ENCODE results near the gene FAM111B.
"Not testable (repeated sequence)": the region's sequence is repeated elsewhere in the genome, so short reads cannot be mapped to it uniquely, and the experiment has no call there.

The FAM111B gene

DNA sequence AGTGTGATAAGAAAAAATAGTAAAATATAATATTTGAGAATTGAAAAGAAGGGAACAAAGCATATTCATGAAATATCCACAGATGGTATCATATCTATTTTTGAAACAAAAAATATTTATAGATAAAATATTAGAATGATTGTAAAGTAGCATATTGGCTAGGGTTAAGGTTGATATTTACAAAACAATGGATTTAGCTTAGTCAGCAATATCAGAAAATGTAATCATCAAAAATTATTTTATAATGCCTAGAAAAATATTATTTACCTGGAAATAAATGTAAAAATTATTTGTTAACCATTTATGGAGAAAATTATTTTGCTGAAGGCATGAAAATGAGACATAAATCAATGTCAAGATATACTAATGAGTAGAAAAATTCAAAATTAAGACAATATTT lies 12.8 kb downstream of the FAM111B start:
- no peak for DNase-seq (ENCODE audit: low read depth)
- H3K4me3 ChIP-seq (ENCODE audit: low read length): no peak overlapping the region
- TF ChIP-seq, protein P1, sequence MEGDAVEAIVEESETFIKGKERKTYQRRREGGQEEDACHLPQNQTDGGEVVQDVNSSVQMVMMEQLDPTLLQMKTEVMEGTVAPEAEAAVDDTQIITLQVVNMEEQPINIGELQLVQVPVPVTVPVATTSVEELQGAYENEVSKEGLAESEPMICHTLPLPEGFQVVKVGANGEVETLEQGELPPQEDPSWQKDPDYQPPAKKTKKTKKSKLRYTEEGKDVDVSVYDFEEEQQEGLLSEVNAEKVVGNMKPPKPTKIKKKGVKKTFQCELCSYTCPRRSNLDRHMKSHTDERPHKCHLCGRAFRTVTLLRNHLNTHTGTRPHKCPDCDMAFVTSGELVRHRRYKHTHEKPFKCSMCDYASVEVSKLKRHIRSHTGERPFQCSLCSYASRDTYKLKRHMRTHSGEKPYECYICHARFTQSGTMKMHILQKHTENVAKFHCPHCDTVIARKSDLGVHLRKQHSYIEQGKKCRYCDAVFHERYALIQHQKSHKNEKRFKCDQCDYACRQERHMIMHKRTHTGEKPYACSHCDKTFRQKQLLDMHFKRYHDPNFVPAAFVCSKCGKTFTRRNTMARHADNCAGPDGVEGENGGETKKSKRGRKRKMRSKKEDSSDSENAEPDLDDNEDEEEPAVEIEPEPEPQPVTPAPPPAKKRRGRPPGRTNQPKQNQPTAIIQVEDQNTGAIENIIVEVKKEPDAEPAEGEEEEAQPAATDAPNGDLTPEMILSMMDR (conservative IDR thresholded peaks at IDR 0.05; ENCODE audit: low read depth, low read length): no peak

DNA sequence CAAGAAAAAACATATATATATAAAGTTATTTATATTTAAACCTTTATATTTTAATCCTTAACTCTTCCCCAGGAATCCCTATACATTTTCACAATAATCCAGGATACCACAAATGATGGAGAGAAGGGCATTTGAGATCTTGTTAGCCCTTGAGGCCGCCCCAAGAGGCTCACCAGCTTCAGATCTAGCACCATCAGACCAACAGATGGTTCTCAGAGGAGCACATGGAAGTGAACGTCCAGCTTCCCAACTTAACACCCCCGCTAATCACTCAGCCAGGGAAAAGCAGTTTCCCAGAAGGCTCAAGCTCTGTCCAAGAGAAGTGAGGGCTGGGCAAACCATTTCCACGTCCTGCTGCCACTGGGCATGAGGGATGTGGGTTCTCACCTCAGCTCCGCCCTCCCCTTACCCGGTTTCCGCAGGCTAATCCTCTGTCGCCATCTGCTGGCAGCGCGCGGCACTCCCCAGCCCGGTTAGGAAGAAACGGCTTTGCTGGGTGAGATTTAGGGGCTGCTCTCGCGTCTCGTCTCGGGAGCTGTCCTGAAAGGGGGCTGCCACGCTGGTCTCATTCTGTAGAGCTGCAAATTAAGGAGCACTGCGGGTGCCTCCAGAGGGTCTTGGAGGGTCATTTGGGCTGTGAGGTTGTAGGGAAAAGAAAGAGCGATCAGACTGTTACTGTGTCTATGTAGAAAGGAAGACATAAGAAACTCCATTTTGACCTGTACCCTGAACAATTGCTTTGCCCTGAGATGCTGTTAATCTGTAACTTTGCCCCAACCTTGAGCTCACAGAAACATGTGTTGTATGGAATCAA lies 28.8 kb downstream of the FAM111B start:
- peak; percentile 18 for DNase-seq (ENCODE audit: low read depth)
- no peak overlapping the region for H3K4me3 ChIP-seq (ENCODE audit: low read length)
- TF ChIP-seq, protein P1 (conservative IDR thresholded peaks at IDR 0.05; ENCODE audit: low read depth, low read length): peak; percentile 100

DNA sequence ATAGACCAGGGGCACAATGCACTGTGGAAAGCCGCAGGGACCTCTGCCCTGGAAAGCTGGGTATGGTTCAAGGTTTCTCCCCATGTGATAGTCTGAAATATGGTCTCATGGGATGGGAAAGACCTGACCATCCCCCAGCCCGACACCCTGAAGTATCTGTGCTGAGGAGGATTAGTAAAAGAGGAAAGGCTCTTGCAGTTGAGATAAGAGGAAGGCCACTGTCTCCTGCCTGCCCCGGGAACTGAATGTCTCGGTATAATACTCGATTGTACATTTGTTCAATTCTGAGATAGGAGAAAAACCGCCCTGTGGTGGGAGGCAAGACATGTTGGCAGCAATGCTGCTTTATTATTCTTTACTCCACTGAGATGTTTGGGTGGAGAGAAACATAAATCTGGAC lies 29.5 kb downstream of the FAM111B start:
- H3K4me3 ChIP-seq (ENCODE audit: low read length); DNase-seq (ENCODE audit: low read depth): not testable (repeated sequence)

DNA sequence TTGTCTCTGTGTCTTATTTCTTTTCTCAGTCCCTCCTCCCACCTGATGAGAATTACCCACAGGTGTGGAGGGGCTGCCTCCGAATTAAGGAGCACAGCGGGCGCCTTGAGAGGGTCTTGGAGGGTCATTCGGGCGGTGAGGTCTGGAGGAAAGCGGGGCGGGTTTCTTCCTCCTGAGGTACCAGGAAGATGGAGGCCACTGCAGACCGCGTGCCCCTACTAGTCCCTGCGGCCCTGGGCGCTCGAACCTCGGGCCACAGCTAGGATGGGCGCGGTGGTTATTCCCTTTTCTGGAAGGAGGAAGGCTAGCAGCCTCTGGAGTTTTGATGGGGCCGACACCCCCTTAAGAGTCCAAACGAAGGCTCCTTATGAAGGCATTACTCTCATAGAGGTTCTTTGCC lies 30.2 kb downstream of the FAM111B start:
- TF ChIP-seq, protein P1 (conservative IDR thresholded peaks at IDR 0.05; ENCODE audit: low read depth, low read length): no peak
- no peak overlapping the region for H3K4me3 ChIP-seq (ENCODE audit: low read length)
- DNase-seq (ENCODE audit: low read depth): no peak

DNA sequence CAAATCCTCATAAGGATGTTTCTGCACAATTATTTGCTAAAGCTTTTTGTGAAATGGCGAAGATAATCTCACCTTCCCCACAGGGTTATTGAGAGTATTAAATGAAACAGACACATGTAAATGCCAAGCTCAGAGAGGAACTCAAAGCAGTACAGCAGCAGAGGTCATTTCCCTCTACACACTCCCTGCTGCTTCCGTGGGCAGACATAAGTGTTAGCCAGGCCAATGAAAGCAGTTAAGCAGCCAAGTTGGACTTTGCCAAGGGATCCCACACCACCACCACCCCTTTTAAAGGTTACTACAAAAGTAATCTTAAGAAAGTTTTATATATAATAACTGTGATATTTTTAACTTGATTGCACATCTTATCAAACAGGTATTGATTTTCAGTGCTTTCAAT lies 31.6 kb downstream of the FAM111B start:
- TF ChIP-seq, protein P1 (conservative IDR thresholded peaks at IDR 0.05; ENCODE audit: low read depth, low read length): no peak
- no peak for DNase-seq (ENCODE audit: low read depth)
- no peak overlapping the region for H3K4me3 ChIP-seq (ENCODE audit: low read length)

DNA sequence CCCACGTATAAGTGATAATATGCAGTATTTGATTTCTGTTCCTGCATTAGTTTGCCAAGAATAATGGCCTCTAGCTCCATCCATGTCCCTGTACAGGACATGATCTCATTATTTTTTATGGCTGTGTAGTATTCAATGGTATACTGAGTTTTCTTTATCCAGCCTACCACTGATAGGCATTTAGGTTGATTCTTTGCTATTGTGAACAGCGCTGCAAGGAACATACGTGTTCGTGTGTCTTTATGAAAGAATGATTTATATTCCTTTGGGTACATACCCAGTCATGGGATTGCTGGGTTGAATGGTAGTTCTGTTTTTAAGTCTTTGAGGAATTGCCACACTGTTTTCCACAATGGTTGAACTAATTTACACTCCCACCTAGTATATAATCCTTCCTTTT lies 34.2 kb downstream of the FAM111B start:
- TF ChIP-seq, protein P1 (conservative IDR thresholded peaks at IDR 0.05; ENCODE audit: low read depth, low read length): no peak
- H3K4me3 ChIP-seq (ENCODE audit: low read length): no peak overlapping the region
- DNase-seq (ENCODE audit: low read depth): no peak

DNA sequence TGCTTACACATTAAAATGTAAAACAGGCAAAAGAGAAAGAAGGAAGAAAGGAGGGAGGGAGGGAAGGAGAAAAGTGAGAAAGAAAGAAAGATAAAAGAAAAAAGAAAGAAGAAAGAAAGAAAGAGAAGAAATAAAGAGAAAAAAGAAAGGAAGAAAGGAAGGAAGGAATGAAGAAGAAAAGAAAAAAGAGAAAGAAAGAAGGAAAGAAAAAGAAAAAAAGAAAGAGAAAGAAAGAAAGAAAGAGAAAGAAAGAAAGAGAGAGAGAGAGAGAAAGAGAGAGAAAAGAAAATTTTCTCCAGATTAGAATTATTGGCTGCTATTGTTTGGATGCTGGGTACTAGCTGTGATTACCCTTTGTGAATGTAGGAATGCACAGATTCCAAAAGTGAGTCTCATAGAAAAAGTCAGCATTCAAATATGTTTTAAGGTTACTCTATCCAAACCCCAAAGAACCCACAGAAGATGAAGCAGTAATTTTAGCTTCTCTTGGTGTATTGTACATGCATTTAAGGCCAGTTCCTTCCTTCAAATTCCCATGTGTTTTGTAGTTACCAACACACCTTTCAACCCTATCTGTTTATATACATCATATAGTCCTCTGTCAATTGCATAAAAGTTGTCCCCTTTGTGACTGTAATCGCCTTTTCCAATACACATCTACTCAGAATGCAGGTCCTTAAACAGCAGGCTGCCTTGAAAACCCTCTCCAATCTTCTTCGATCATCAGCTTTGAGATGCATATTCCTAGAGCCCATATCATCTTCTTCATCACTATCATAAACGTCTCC lies 34.8 kb downstream of the FAM111B start:
- DNase-seq (ENCODE audit: low read depth): no peak
- H3K4me3 ChIP-seq (ENCODE audit: low read length): peak overlapping the region; percentile 86
- TF ChIP-seq, protein P1 (conservative IDR thresholded peaks at IDR 0.05; ENCODE audit: low read depth, low read length): no peak

Measured in retinal pigment epithelial cell (primary cell).